ENCODE results near the gene SEZ6. TPM values are rescaled to one million over a fixed set of nuclear protein-coding genes. Genes with fewer than 3 reads are reported as not detected.

SEZ6 gene
- total and polyA plus RNA-seq, 2 of the 4 experiments (the other 2 are of a cell fraction): not detected

GRCh38 chr17:28906276-28906675 lies 99.6 kb downstream of the SEZ6 start:
- no peak for ATAC-seq (ENCODE audit: low read depth)
- no TSS peak for BruUV-seq (replicated peaks)

More at GRCh38 chr17:28906276-28906675, 99.6 kb downstream of the SEZ6 start:
- H2BK20ac ChIP-seq (ENCODE audit: low read depth, low read length): no peak overlapping the region
- H3K18ac ChIP-seq (ENCODE audit: low read depth, low read length): no peak overlapping the region
- H3K4me3 ChIP-seq (ENCODE audit: insufficient read depth, low read depth, low read length): no peak overlapping the region
- no peak overlapping the region for H2AFZ ChIP-seq (replicated peaks; ENCODE audit: low read length, poor library complexity)
- no peak overlapping the region for H2BK15ac ChIP-seq (ENCODE audit: low read depth, low read length)
- TF ChIP-seq NFE2L2 (IDR thresholded peaks at IDR 0.05; ENCODE audit: low read depth, low read length): no peak
- H3K4ac ChIP-seq (ENCODE audit: low read depth, low read length): no peak overlapping the region
- no peak overlapping the region for H2AK5ac ChIP-seq (ENCODE audit: low read depth, low read length)
- peaks cover 41% of the 10 kb centered on the region; the same call in 1 of the 2 replicates for H4K20me1 ChIP-seq (ENCODE audit: insufficient read depth, low read length)
- H3K56ac ChIP-seq (ENCODE audit: extremely low read depth, insufficient read depth, low read length): no peak overlapping the region
- no peak overlapping the region for H3K4me2 ChIP-seq (ENCODE audit: low read depth, low read length)
- H2BK5ac ChIP-seq (ENCODE audit: low read depth, low read length, poor library complexity, severe bottlenecking): no peak overlapping the region
- H3K14ac ChIP-seq (replicated peaks; ENCODE audit: low read depth, low read length): no peak overlapping the region
- ChIA-PET POLR2A (ENCODE audit: unreplicated experiment) (no interaction called here), CTCF (no interaction called here)
- no peak overlapping the region for H3K23ac ChIP-seq (ENCODE audit: low read depth, low read length)
- DNase-seq: no peak
- no peaks in the 10 kb centered on the region for H3K27me3 ChIP-seq (ENCODE audit: control insufficient read depth, insufficient read depth, low read length)
- peaks cover 13% of the 10 kb centered on the region for H3K9me1 ChIP-seq (ENCODE audit: insufficient read depth, low read length)
- no peak overlapping the region for H3K9ac ChIP-seq (ENCODE audit: low read depth, low read length)
- no peaks in the 10 kb centered on the region for H3K9me3 ChIP-seq (ENCODE audit: control insufficient read depth, insufficient read depth, low read length)
- dilution Hi-C loops (cut with HindIII; ENCODE audit: low sequenced_read_pairs, unreplicated experiment): no loop called here
- intact Hi-C loops (cut with micrococcal nuclease): loop anchor here (5.0 kb wide), 1 partner anchor 41 kb away; no protein-coding TSS in a partner anchor
- no peak overlapping the region for H4K5ac ChIP-seq (ENCODE audit: low read depth, low read length)
- in situ Hi-C loops (cut with MboI; ENCODE audit: low sequenced_read_pairs): no loop called here
- H4K91ac ChIP-seq (ENCODE audit: insufficient read depth, low read depth, low read length): no peak overlapping the region
- WGBS, 2 experiments (ENCODE audit: extremely low coverage in 2 of 2, insufficient read length in 1 of 2): 85% methylated on average over 2 of the region's 9 CpGs; no CpG with 5 or more reads in 1 of the 2 experiments
- H4K8ac ChIP-seq (ENCODE audit: low read depth in 2 of 2, low read length in 2 of 2): no peak overlapping the region
- H3K27ac ChIP-seq (ENCODE audit: insufficient read depth, low read length): no peak overlapping the region
- H3K79me1 ChIP-seq (ENCODE audit: low read depth in 1 of 2, low read length in 2 of 2): peaks cover 10 to 45% of the 10 kb centered on the region in 2 experiments; a peak in 3 of 4 replicates
- peaks cover 20% of the 10 kb centered on the region for H3K4me1 ChIP-seq (ENCODE audit: control insufficient read depth, insufficient read depth, low read length)
- H3K36me3 ChIP-seq (ENCODE audit: control insufficient read depth, insufficient read depth, low read length): peaks cover 45% of the 10 kb centered on the region
- H2BK120ac ChIP-seq (ENCODE audit: low read depth, low read length): no peak overlapping the region
- no peak overlapping the region for H2AK9ac ChIP-seq (replicated peaks; ENCODE audit: low read depth, low read length, poor library complexity)

Other genes with a start within 250 kb of the SEZ6 start
- gene FAM222B, start 163.2 kb downstream of the SEZ6 start, total RNA-seq (2012; rRNA removed): 2.2 and 2.5 TPM in 2 replicates
- 10.8 and 11.4 TPM in 2 replicates for gene FAM222B, start 163.2 kb downstream of the SEZ6 start, polyA plus RNA-seq (2012; rRNA removed)
- gene ERAL1, start 151.0 kb downstream of the SEZ6 start, total RNA-seq (2012; rRNA removed): 25.8 and 34.1 TPM in 2 replicates
- gene ERAL1, start 151.0 kb downstream of the SEZ6 start, polyA plus RNA-seq (2012; rRNA removed): 62.3 and 71.3 TPM in 2 replicates
- gene FLOT2, start 108.3 kb downstream of the SEZ6 start, total RNA-seq (2012; rRNA removed): 19.7 and 31.1 TPM in 2 replicates
- 60.1 and 67.9 TPM in 2 replicates for gene FLOT2, start 108.3 kb downstream of the SEZ6 start, polyA plus RNA-seq (2012; rRNA removed)
- gene DHRS13, start 103.0 kb downstream of the SEZ6 start, total RNA-seq (2012; rRNA removed): 2.7 and 2.8 TPM in 2 replicates
- gene DHRS13, start 103.0 kb downstream of the SEZ6 start, polyA plus RNA-seq (2012; rRNA removed): 3.9 and 4.1 TPM in 2 replicates
- 25.6 and 26.7 TPM in 2 replicates for gene PHF12, start 54.5 kb downstream of the SEZ6 start, total RNA-seq (2012; rRNA removed)
- 24.4 and 28.9 TPM in 2 replicates for gene PHF12, start 54.5 kb downstream of the SEZ6 start, polyA plus RNA-seq (2012; rRNA removed)
- gene PIPOX, start 37.1 kb upstream of the SEZ6 start, total RNA-seq (2012; rRNA removed): 1.1 and 1.3 TPM in 2 replicates
- gene PIPOX, start 37.1 kb upstream of the SEZ6 start, polyA plus RNA-seq (2012; rRNA removed): 0.11 and 0.43 TPM in 2 replicates
- 39.1 and 40.0 TPM in 2 replicates for gene MYO18A, start 174.4 kb upstream of the SEZ6 start, total RNA-seq (2012; rRNA removed)
- gene MYO18A, start 174.4 kb upstream of the SEZ6 start, polyA plus RNA-seq (2012; rRNA removed): 22.4 and 22.9 TPM in 2 replicates
- not detected in 2 replicates for gene CRYBA1, start 240.8 kb upstream of the SEZ6 start, total RNA-seq (2012; rRNA removed)
- gene CRYBA1, start 240.8 kb upstream of the SEZ6 start, polyA plus RNA-seq (2012; rRNA removed): not detected in 2 replicates